Fibroblast of skin of left quadriceps (primary cell): ENCODE measurements around the gene SHANK3.
"Not testable (repeated sequence)": the region's sequence is repeated elsewhere in the genome, so short reads cannot be mapped to it uniquely, and the experiment has no call there.

ENCODE experiments used
- DNase-seq, 2 experiments: peaks; one replicate each; pipeline ENCODE4 v3.0.0-alpha.2; 2013; ENCODE audit warnings: low read depth in 2 of 2

SHANK3 gene

GRCh38 chr22:50672471-50673230, at the start of gene SHANK3:
SHANK3 (plus strand) TSS chr22:50672823.
- no peak for DNase-seq

- no peak for DNase-seq
Measured at GRCh38 chr22:50624347-50625130, 48.1 kb upstream of the SHANK3 start.

GRCh38 chr22:50625131-50625567, 47.5 kb upstream of the SHANK3 start:
- DNase-seq: no peak

- no peak for DNase-seq
Measured at GRCh38 chr22:50625568-50626313, 46.9 kb upstream of the SHANK3 start.

- no peak for DNase-seq
Measured at GRCh38 chr22:50626314-50626849, 46.2 kb upstream of the SHANK3 start.

GRCh38 chr22:50626850-50627641, 45.6 kb upstream of the SHANK3 start:
- no peak for DNase-seq

GRCh38 chr22:50627642-50628542, 44.7 kb upstream of the SHANK3 start, which contains the start of gene ARSA:
ARSA (minus strand) TSS chr22:50628152; CDS start chr22:50627779, 373 bp downstream.
- peak; percentile 53 for DNase-seq

GRCh38 chr22:50628543-50629134, 44.0 kb upstream of the SHANK3 start:
- DNase-seq: no peak

GRCh38 chr22:50630376-50630775, 42.2 kb upstream of the SHANK3 start:
- DNase-seq: no peak

GRCh38 chr22:50633086-50633485, 39.5 kb upstream of the SHANK3 start:
- no peak for DNase-seq

GRCh38 chr22:50633771-50634170, 38.9 kb upstream of the SHANK3 start:
- no peak for DNase-seq

- DNase-seq: no peak
Measured at GRCh38 chr22:50635591-50635990, 37.0 kb upstream of the SHANK3 start.

GRCh38 chr22:50640296-50640695, 32.3 kb upstream of the SHANK3 start:
- not testable (repeated sequence) for DNase-seq

- DNase-seq: no peak
Measured at GRCh38 chr22:50640857-50641647, 31.6 kb upstream of the SHANK3 start.

GRCh38 chr22:50641696-50642607, 30.7 kb upstream of the SHANK3 start:
- no peak for DNase-seq

GRCh38 chr22:50643021-50643820, 29.4 kb upstream of the SHANK3 start:
- DNase-seq: not testable (repeated sequence)

GRCh38 chr22:50643821-50644101, 28.9 kb upstream of the SHANK3 start:
- DNase-seq: not testable (repeated sequence)
